Type B pancreatic cell (in vitro differentiated cells): Measurements from ENCODE around the gene TADA2A. TPM values are rescaled to one million over a fixed set of nuclear protein-coding genes. Genes with fewer than 3 reads are reported as not detected.

ENCODE experiments used
- DNase-seq: peaks from one replicate; pipeline ENCODE4 v3.0.0; 2021; ENCODE audit warnings: mixed read lengths; ENCODE audit not compliant: unreplicated experiment; ENCODE audit errors: extremely low spot score
- H3K27ac Mint-ChIP-seq: 2 replicates; pipeline ENCODE4 v1.8.0; 2021; ENCODE audit warnings: mild to moderate bottlenecking, mixed read lengths
- H3K27me3 Mint-ChIP-seq: 2 replicates; pipeline ENCODE4 v1.8.0; 2021; ENCODE audit warnings: mixed read lengths
- H3K36me3 Mint-ChIP-seq: 2 replicates; pipeline ENCODE4 v1.8.0; 2021; ENCODE audit warnings: mixed read lengths
- H3K4me1 Mint-ChIP-seq: one replicate; pipeline ENCODE4 v1.8.0; 2021; ENCODE audit warnings: mixed read lengths; ENCODE audit not compliant: unreplicated experiment
- H3K4me3 Mint-ChIP-seq: 2 replicates; pipeline ENCODE4 v1.8.0; 2021; ENCODE audit warnings: mild to moderate bottlenecking, mixed read lengths
- H3K9me3 Mint-ChIP-seq: 2 replicates; pipeline ENCODE4 v1.8.0; 2021; ENCODE audit warnings: mixed read lengths
- CTCF ChIP-seq: fragments of 200-600 bp; sonication (generic); conservative IDR thresholded peaks from 2 replicates; pipeline ENCODE4 v1.5.0; 2021; ENCODE audit warnings: antibody characterized with exemption, mild to moderate bottlenecking
- long read RNA-seq: library from polyadenylated mRNA; unstranded; transcript quantifications from one replicate; pipeline ENCODE4 v2.0.0, GENCODE V29; 2020
- total RNA-seq: library from RNA; stranded (reverse); gene quantifications from 2 replicates; pipeline ENCODE4 v1.2.1, GENCODE V29; 2021; ENCODE audit warnings: low replicate concordance

TADA2A gene, protein sequence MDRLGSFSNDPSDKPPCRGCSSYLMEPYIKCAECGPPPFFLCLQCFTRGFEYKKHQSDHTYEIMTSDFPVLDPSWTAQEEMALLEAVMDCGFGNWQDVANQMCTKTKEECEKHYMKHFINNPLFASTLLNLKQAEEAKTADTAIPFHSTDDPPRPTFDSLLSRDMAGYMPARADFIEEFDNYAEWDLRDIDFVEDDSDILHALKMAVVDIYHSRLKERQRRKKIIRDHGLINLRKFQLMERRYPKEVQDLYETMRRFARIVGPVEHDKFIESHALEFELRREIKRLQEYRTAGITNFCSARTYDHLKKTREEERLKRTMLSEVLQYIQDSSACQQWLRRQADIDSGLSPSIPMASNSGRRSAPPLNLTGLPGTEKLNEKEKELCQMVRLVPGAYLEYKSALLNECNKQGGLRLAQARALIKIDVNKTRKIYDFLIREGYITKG
- 26.1 and 28.5 TPM in 2 replicates for total RNA-seq
- long read RNA-seq, full-length matches to known transcripts, result 9 of 24 reads
- long read RNA-seq, partial matches to known transcripts, result 6 of 24 reads
- long read RNA-seq, other reads (novel, unspliced or antisense), result 9 of 24 reads

DNA sequence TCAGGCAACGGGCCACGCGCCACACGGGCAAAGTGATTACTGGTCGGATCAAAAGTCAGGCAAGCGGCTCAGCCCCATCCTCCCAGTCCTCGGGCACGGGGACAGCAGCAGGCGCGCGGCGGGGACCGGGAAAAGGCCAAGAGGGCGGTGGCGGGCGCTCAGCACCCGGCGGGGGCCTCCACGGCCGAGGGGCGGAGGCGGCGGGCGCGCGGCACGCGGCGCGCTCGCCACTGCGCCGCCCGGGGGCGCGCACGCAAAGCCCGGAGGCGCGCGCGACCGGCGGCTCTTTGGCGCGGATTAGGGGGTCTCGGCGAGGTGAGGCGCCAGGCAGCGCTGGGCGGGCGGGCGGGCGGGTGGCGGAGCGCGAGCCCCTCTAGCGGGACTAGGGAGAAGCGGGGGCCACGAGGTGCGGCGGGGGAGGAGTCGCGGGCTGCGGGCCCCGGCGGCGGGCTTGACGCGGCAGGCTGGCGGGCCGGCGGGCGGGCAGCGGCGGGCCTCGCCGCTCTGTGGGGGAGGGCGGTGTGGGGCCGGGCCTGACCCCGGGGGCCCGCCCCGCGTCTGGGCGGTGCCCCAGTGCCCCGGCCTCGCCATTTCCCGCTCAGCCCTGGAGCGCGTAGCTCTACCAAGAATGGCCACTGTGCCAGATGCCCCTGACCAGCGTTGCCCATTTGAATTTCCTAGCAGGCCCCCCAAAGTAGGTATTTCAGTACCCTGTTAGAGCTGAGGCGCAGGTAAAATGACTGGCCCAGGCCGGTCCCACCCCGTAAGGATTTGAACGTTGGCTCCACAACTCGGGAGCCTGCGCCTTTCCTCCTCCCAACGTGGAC is at the start of gene TADA2A, which contains the start of gene ACACA:
Gene TADA2A, plus strand, starts transcription at position 252 of the 827 bp plus-strand sequence. CDS start 4,480 bp downstream, outside the sequence.
Gene ACACA, minus strand, starts transcription at position 202 of the 827 bp plus-strand sequence. CDS start 537 bp downstream, outside the sequence.
- peaks cover 12% of the 10 kb centered on the region for H3K36me3 Mint-ChIP-seq
- no peaks in the 10 kb centered on the region for H3K9me3 Mint-ChIP-seq

GRCh38 chr17:37358098-37358829 is 48.4 kb upstream of the TADA2A start:
- Mint-ChIP-seq H3K9me3 (peaks cover 5% of the 10 kb centered on the region), H3K4me3 (peak overlapping the region; percentile 96), H3K27ac (peak overlapping the region; percentile 93), H3K36me3 (peaks cover 9% of the 10 kb centered on the region), H3K4me1 (peaks cover 25% of the 10 kb centered on the region), H3K27me3 (no peaks in the 10 kb centered on the region)
- DNase-seq, result peak; percentile 77
- TF ChIP-seq CTCF, result no peak

More for the DNA sequence above, at the start of gene TADA2A, which contains the start of gene ACACA:
- no peak for TF ChIP-seq CTCF
- Mint-ChIP-seq H3K4me3 (peak within 1 kb of the TSS; percentile 99), H3K4me1 (peaks cover 28% of the 10 kb centered on the region), H3K27me3 (no peaks in the 10 kb centered on the region), H3K27ac (peak within 1 kb of the TSS; percentile 96)
- peak; percentile 82 for DNase-seq

- H3K36me3 Mint-ChIP-seq, result peaks cover 9% of the 10 kb centered on the region
- H3K27ac Mint-ChIP-seq, result peak overlapping the region; percentile 93
- peaks cover 5% of the 10 kb centered on the region for H3K9me3 Mint-ChIP-seq
- no peaks in the 10 kb centered on the region for H3K27me3 Mint-ChIP-seq
- peaks cover 25% of the 10 kb centered on the region for H3K4me1 Mint-ChIP-seq
- DNase-seq, result peak; percentile 95
- peak overlapping the region; percentile 96 for H3K4me3 Mint-ChIP-seq
- peak; percentile 62 for TF ChIP-seq CTCF
Observed at GRCh38 chr17:37358830-37359681, 47.6 kb upstream of the TADA2A start.

- DNase-seq, result no peak
Observed at GRCh38 chr17:37359682-37360188, 47.0 kb upstream of the TADA2A start.

More at GRCh38 chr17:37359682-37360188, 47.0 kb upstream of the TADA2A start:
- H3K27me3 Mint-ChIP-seq, result no peaks in the 10 kb centered on the region
- H3K9me3 Mint-ChIP-seq, result peaks cover 5% of the 10 kb centered on the region
- peak overlapping the region; percentile 83 for H3K4me3 Mint-ChIP-seq
- peak overlapping the region; percentile 81 for H3K27ac Mint-ChIP-seq
- H3K4me1 Mint-ChIP-seq, result peaks cover 25% of the 10 kb centered on the region
- no peak for TF ChIP-seq CTCF
- H3K36me3 Mint-ChIP-seq, result peaks cover 9% of the 10 kb centered on the region
